ENCODE results near the gene NFIX.

- TF ChIP-seq EZH2 (IDR thresholded peaks at IDR 0.05; ENCODE audit: low read length) (no peak), CTCF (optimal IDR thresholded peaks at IDR 0.05 in 1 of 3, IDR thresholded peaks at IDR 0.05 in 1 of 3, conservative IDR thresholded peaks at IDR 0.05 in 1 of 3; ENCODE audit: extremely low read depth in 1 of 3, insufficient read depth in 2 of 3, low read length in 3 of 3) (peak; percentile 76 to 85 (median 83))
These were observed 34.6 kb downstream of the NFIX start for GRCh38 chr19:13029893-13030292.
